Stimulated activated CD4-positive, alpha-beta T cell treated with anti-CD3 and anti-CD28 coated beads, Interleukin-1b, Interleukin-23, amount 100 ng/mL, for 48 hours (primary cell): ENCODE measurements around the gene KRTAP9-6.
"Not testable (repeated sequence)": the region's sequence is repeated elsewhere in the genome, so short reads cannot be mapped to it uniquely, and the experiment has no call there.

ENCODE experiments used
- DNase-seq: peaks from one replicate; pipeline ENCODE4 v3.0.0-alpha.2; 2020

Gene KRTAP9-6, protein sequence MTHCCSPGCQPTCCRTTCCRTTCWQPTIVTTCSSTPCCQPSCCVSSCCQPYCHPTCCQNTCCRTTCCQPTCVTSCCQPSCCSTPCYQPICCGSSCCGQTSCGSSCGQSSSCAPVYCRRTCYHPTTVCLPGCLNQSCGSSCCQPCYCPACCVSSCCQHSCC

DNA sequence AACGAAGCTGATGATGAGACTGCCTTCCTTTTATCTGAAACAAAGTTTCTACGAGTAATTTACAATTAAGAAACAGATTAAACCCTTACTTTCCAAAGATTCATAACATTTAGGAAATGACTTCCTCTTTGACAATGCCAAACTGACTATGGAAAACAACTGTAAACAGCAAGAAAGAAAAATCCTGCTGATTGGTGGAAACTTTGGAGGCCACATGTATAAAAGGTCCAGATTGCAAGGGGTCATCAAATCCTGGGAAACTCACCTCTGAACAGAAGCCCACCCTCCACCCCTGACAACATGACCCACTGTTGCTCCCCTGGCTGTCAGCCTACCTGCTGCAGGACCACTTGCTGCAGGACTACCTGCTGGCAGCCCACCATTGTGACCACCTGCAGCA is at the start of gene KRTAP9-6:
Gene KRTAP9-6 (plus strand): TSS at position 301 of the 400 bp plus-strand sequence. CDS start 0 bp downstream, at position 301.
- DNase-seq = no peak

DNA sequence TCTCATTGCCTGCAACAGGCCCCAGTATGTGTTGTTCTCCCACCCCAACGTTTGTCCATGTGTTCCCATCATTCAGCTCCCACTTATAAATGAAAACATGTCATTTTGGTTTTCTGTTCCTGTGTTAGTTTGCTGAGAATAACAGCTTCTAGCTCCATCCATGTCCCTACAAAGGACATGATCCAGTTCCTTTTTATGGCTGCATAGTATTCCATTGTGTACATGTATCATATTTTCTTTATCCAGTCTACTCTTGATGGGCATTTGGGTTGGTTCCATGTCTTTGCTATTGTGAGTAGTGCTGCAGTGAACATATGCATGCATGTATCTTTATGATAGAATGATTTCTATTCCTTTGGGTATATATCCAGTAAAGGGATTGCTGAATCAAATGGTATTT is 49.5 kb upstream of the KRTAP9-6 start:
- no peak for DNase-seq

DNA sequence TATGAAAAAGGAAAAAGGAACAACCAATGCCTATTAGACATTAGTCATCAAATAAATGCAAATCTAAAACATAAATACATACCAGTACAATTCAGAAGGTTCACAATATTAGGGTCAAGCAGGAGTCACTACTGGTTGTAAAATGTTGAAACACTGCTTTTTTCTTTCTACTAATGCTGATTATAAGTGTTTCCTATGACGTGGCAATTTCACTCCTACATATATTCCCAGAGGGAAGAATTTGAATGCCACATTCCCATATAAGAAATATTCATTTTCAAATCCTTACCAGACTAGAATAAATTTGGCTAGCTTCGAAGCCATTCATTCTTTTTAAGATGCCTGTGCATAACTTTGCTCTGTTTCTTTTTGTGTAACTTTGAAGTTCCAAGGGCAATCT is 41.4 kb upstream of the KRTAP9-6 start:
- no peak for DNase-seq

DNA sequence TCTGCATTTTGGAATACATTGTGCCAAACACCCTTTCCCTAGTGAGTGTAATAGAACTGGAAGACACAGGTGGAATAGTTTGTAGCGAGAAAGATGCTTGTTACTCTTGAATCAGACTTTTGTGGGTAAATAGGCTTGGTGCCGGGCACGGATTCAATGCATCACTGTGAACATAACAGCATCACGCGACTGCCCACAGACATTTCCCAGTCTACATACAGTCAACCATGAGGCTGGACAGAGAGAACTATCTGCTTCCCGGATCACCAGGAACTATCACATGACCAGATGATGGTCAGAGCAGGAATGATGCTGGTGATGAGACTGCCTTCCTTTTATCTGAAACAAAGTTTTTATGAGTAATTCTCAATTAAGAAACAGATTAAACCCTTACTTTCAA is 39.1 kb upstream of the KRTAP9-6 start:
- no peak for DNase-seq

DNA sequence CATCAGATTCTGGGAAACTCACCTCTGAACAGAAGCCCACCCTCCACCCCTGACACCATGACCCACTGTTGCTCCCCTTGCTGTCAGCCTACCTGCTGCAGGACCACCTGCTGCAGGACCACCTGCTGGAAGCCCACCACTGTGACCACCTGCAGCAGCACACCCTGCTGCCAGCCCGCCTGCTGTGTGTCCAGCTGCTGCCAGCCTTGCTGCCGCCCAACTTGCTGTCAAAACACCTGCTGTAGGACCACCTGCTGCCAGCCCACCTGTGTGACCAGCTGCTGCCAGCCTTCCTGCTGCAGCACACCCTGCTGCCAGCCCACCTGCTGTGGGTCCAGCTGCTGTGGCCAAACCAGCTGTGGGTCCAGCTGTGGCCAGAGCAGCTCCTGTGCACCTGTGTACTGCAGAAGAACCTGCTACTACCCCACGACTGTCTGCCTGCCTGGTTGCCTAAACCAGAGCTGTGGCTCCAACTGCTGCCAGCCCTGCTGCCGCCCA is 38.5 kb upstream of the KRTAP9-6 start, which contains the start of gene KRTAP9-2:
Gene KRTAP9-2 (plus strand): TSS at position 51 of the 498 bp plus-strand sequence. CDS start 7 bp downstream, at position 58.
- DNase-seq = not testable (repeated sequence)

DNA sequence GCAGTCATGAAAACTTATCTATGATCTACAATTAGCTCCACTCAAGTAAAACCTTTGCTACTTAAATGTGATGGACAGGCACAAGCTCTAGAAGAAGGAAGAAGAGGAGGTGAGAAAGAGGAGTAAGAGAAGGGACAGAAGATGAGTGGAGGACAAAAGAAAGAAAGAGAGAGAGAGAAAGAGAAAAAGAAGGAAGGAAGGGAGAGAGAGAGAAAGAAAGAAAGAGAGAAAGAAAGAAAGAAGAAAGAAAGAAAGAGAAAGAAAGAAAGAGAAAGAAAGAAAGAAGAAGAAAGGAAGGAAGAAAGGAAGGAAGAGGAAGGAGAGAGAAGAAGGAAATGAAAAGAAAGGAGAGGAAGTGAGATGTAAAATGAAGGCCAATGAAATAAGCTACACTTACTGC is 35.1 kb upstream of the KRTAP9-6 start:
- no peak for DNase-seq

DNA sequence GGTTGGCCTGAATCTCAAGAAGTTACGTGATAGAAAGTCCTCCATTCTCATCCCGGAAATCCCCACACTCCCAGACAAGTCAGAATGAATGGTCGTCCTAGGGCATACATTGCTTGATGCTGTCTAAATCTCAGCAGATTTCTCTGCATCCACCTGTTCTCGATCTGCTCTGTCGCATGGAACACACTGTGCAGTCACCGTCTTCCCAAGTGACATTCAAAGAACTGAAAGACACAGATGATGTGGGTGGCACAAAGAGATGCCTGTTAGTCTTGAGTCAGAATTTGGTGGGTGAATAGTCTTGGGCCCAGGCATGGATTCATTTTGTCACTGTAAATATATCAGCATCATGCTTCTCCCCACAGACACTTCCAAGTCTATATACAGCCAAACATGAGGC is 33.4 kb upstream of the KRTAP9-6 start:
- no peak for DNase-seq

DNA sequence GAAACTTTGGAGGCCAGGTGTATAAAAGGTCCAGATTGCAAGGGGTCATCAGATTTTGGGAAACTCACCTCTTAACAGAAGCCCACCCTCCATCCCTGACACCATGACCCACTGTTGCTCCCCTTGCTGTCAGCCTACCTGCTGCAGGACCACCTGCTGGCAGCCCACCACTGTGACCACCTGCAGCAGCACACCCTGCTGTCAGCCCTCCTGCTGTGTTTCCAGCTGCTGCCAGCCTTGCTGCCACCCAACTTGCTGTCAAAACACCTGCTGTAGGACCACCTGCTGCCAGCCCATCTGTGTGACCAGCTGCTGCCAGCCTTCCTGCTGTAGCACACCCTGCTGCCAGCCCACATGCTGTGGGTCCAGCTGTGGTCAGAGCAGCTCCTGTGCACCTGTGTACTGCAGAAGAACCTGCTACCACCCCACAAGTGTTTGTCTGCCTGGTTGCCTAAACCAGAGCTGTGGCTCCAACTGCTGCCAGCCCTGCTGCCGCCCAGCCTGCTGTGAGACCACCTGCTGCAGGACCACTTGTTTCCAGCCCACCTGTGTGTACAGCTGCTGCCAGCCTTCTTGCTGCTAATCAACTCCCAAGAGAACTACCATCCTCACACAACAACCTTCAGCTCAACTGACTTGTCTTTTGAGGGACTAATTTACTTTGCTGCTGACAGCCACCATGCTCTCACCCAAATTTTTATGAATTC is 32.6 kb upstream of the KRTAP9-6 start, which contains the start of gene KRTAP9-3:
Gene KRTAP9-3 (plus strand): TSS at position 51 of the 707 bp plus-strand sequence. CDS start 53 bp downstream, at position 104.
- DNase-seq = not testable (repeated sequence)

DNA sequence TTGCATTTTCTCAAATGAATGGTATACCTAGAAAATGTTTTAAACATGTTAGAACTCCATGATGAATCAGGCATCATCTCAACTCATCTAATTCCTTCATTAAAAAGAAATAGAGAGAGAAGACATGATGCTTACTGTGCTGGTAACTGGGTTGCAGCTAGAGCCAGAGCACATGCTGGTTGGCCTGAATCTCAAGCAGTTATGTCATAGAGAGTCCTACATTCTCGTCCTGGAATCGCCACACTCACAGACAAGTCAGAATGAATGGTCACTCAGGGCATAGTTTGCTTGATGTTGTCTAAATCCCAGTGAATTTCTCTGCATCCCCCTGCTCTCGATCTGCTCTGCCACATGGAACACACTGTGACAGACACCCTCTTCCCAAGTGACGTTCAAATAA is 28.1 kb upstream of the KRTAP9-6 start:
- DNase-seq = not testable (repeated sequence)

DNA sequence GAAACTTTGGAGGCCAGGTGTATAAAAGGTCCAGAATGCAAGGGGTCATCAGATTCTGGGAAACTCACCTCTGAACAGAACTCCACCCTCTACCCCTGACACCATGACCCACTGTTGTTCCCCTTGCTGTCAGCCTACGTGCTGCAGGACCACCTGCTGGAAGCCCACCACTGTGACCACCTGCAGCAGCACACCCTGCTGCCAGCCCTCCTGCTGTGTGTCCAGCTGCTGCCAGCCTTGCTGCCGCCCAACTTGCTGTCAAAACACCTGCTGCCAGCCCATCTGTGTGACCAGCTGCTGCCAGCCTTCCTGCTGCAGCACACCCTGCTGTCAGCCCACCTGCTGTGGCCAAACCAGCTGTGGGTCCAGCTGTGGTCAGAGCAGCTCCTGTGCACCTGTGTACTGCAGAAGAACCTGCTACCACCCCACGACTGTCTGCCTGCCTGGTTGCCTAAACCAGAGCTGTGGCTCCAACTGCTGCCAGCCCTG is 27.2 kb upstream of the KRTAP9-6 start, which contains the start of gene KRTAP9-8:
Gene KRTAP9-8 (plus strand): TSS at position 51 of the 489 bp plus-strand sequence. CDS start 53 bp downstream, at position 104.
- DNase-seq = not testable (repeated sequence)

DNA sequence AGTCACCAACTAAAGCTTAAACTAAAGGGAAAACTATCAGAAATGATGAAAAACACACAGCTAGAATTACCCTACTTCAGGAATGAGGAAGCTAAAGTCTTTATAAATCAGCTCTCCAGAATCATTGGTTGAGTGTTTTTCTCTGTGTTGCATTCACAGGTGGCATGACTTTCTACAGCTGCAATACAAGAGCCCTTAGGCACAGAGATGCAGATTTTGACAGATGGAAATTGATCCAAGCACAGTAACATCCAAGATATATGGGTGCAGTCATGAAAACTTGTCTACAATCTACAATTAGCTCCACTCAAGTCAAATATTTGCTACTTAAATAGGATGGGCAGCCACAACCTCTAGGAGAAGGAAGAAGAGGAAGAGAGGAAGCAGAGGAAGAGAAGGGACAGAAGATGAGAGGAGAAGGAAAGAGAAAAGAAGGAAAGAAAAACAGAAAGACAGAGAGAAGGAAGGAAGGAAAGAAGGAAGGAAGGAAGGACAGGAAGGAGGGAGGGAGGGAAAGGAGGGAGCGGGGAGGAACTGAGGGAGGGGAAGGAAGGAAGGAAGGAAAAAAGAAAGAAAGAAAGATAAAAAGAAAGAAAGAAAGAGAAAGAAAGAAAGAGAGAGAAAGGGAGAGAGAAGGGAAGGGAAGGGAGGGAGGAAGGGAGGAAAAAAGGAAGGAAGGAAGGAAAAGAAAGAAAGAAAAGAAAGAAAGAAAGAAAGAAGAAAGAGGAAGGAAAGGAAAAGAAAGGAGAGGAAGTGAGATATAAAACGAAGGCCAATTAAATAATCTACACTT is 18.0 kb upstream of the KRTAP9-6 start:
- not testable (repeated sequence) for DNase-seq

DNA sequence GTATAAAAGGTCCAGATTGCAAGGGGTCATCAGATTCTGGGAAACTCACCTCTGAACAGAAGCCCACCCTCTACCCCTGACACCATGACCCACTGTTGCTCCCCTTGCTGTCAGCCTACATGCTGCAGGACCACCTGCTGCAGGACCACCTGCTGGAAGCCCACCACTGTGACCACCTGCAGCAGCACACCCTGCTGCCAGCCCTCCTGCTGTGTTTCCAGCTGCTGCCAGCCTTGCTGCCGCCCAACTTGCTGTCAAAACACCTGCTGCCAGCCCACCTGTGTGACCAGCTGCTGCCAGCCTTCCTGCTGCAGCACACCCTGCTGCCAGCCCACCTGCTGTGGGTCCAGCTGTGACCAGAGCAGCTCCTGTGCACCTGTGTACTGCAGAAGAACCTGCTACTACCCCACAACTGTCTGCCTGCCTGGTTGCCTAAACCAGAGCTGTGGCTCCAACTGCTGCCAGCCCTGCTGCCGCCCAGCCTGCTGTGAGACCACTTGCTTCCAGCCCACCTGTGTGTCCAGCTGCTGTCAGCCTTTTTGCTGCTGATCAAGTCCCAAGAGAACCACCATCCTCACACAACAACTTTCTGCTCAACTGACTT is 15.4 kb upstream of the KRTAP9-6 start, which contains the start of gene KRTAP9-4:
Gene KRTAP9-4 (plus strand): TSS at position 51 of the 604 bp plus-strand sequence. CDS start 34 bp downstream, at position 85.
- DNase-seq = not testable (repeated sequence)

DNA sequence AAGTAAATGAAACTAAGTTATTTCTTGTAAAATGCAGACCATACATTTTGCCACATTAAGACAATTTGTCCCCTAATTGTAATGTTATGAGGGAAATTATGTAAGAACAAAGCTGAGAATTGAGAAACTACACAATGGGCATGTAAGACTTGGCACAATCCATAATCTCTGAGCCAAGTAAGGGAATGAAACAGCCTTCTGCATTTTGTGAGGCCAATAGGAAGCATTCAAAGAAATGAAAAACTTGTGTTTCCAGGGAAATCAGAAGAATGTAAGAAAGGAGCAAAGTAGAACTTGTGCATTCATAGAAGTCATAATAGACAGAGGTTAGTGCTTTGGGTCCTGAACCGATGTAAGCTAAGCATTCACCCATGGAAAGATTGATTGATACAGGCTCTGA is 13.9 kb upstream of the KRTAP9-6 start:
- DNase-seq = no peak

DNA sequence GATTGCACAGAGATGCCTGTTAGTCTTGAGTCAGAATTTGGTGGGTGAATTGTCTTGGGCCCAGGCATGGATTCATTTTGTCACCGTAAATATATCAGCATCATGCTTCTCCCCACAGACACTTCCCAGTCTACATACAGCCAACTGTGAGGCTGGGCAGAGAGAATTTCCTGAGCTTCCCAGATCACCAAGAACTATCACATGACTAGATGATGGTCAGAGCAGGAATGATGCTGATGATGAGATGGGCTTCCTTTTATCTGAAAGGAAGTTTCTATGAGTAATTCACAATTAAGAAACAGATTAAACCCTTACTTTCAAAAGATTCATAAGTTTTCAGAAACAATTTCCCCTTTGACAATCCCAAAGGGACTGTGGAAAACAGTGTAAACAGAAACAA is 10.3 kb upstream of the KRTAP9-6 start:
- DNase-seq = no peak

DNA sequence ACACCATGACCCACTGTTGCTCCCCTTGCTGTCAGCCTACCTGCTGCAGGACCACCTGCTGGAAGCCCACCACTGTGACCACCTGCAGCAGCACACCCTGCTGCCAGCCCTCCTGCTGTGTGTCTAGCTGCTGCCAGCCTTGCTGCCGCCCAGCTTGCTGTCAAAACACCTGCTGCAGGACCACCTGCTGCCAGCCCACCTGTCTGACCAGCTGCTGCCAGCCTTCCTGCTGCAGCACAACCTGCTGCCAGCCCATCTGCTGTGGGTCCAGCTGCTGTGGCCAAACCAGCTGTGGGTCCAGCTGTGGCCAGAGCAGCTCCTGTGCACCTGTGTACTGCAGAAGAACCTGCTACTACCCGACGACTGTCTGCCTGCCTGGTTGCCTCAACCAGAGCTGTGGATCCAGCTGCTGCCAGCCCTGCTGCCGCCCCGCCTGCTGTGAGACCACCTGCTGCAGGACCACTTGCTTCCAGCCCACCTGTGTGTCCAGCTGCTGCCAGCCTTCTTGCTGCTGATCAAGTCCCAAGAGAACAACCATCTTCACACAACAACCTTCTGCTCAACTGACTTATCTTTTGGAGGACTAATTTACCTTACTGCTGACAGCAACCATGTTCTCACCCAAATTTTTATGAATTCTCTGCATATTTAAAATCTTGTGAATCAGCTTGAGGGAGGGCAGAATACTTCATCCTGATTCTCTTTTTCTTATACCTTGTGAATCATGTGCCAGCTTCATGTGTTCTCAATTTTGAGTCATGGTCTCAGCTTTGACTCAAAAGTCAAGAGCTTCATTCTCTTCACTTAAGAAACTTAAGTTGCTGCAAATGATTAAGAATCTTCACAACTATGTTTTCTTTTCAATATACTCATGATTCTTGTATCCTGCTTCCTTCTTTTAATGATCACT is 9.5 kb upstream of the KRTAP9-6 start, which contains the start of gene KRTAP9-9:
Gene KRTAP9-9 (plus strand): TSS at position 4 of the 910 bp plus-strand sequence.
- DNase-seq = not testable (repeated sequence)

DNA sequence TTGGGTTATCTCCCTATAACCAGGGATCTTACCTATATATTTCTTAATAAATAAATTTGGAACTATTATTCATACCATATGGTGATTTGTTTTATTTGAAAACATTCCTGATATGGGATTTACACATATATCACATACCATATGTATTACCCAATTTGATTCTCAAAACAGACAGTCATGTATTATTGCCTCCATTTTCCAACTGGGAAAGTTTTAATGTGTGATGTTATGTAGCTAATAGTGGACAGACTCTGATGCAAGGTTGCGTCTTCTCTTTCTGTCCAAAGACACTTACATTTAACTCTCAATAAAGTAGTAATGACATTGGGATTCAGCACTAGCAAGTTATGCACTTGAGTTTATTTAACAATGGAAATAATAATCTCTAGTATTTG is 8.9 kb upstream of the KRTAP9-6 start:
- no peak for DNase-seq

DNA sequence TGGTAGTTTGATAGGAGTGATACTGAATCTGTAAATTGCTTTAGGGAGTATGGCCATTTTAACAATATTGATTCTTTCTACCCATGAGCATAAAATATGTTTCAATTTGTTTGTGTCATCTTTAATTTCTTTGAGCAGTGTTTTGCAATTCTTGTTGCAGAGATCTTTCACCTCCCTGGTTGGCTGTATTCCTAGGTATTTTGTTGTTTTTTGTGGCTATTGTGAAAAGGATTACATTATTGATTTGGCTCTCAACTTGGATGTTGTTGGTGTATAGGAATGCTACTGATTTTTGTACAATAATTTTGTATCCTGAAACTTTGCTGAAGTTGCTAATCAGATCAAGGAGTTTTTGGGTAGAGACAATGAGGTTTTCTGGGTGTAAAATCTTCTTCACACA is 6.8 kb upstream of the KRTAP9-6 start:
- no peak for DNase-seq

DNA sequence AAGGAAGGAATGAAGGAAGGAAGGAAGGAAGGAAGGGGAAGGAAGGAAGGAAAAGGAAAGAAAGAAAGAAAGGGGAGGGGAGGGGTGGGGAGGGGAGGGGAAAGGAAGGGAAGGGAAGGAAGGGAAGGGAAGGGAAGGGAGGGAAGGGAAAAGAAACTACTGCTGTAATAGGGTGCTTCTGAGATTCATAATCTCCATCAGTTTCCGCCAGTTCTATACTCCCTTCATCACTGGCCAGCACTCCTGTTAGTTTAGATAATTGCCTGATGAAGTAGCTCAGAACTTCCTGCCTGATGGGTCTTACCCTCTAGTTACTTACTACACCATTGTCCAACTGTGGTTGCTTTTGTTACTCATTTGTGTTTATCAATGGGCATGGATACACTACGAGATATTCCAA is 2.0 kb upstream of the KRTAP9-6 start:
- no peak for DNase-seq

DNA sequence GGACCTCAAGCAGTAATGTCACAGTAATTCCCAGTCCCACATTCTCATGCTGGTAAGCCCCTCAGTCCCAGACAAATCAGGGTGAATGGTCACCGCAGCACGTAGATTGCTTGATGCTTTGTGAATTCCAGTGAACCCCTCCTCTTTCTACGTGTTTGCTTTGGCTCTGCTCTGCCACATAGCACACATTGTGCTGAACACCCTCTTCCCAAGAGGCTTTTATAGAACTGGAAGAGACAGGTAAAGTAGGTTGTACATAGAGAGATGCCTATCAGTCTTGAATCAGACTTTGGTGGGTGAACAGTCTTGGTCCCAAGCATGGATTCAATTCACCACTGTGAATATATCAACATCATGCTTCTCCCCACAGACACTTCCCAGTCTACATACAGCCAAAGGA is 579 bp upstream of the KRTAP9-6 start:
- DNase-seq = no peak

DNA sequence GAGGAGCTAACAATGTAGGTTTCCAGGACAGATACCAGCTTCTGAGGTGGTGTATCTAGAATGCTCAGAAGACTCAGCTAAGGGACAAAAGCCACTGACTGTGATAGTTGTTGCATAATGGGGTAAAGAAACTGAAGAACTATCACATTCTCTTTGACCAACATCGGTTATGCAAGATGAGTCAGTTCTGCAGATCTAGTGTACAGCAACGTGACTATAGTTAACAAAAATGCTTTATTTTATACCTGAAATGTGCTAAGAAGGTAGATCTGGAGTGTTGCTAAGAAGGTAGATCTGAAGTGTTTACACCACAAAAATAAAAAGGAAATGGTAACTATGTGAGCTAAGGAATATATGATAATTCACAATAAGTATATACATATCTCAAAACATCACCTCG is 2.5 kb downstream of the KRTAP9-6 start:
- no peak for DNase-seq

DNA sequence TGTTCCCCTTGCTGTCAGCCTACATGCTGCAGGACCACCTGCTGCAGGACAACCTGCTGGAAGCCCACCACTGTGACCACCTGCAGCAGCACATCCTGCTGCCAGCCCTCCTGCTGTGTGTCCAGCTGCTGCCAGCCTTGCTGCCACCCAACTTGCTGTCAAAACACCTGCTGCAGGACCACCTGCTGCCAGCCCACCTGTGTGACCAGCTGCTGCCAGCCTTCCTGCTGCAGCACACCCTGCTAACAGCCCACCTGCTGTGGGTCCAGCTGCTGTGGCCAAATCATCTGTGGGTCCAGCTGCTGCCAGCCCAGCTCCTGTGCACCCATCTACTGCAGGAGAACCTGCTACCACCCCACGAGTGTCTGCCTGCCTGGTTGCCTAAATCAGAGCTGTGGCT is 6.1 kb downstream of the KRTAP9-6 start:
- DNase-seq = not testable (repeated sequence)
